GM23338 (cell line): Measurements from ENCODE around the gene TYSND1. TPM values are rescaled to one million over a fixed set of nuclear protein-coding genes. Genes with fewer than 3 reads are reported as not detected.

Source experiments
- ATAC-seq: fragments of 200-7000 bp; cut with Tn5 transposase; 3 replicates; pipeline ENCODE4 v1.9.1; 2020
- DNase-seq: peaks from one replicate; pipeline ENCODE4 v3.0.0-alpha.2; 2015; ENCODE audit warnings: low spot score
- H2AFZ ChIP-seq: fragments of 200-600 bp; sonication (generic); 2 replicates; pipeline ENCODE4 v1.8.0; 2016; ENCODE audit warnings: antibody characterized with exemption, mild to moderate bottlenecking, moderate library complexity
- H3F3A ChIP-seq: fragments of 200-600 bp; sonication (generic); replicated peaks from 2 replicates; pipeline ENCODE4 v1.8.0; 2017; ENCODE audit warnings: antibody characterized with exemption, mixed run types, low read depth
- H3K27ac ChIP-seq: fragments of 200-600 bp; sonication (generic); 2 replicates; pipeline ENCODE4 v1.6.1; 2016; ENCODE audit warnings: low read depth
- H3K27me3 ChIP-seq: fragments of 200-600 bp; sonication (generic); 2 replicates; pipeline ENCODE4 v1.8.0; 2016; ENCODE audit warnings: mild to moderate bottlenecking, mixed run types, moderate library complexity; ENCODE audit not compliant: insufficient read depth
- H3K36me3 ChIP-seq: fragments of 200-600 bp; sonication (generic); 2 replicates; pipeline ENCODE4 v1.8.0; 2016; ENCODE audit warnings: mild to moderate bottlenecking; ENCODE audit not compliant: insufficient read depth
- H3K4me1 ChIP-seq: fragments of 200-600 bp; sonication (generic); 2 replicates; pipeline ENCODE4 v1.8.0; 2016; ENCODE audit warnings: mild to moderate bottlenecking, moderate library complexity; ENCODE audit not compliant: insufficient read depth
- H3K4me2 ChIP-seq: fragments of 200-600 bp; sonication (generic); 2 replicates; pipeline ENCODE4 v1.7.1; 2017; ENCODE audit warnings: mixed run types
- H3K4me3 ChIP-seq: fragments of 200-600 bp; sonication (generic); 2 replicates; pipeline ENCODE4 v1.6.1; 2016; ENCODE audit warnings: mixed run types
- H3K79me2 ChIP-seq: fragments of 200-600 bp; sonication (generic); replicated peaks from 2 replicates; pipeline ENCODE4 v1.8.0; 2017; ENCODE audit warnings: mild to moderate bottlenecking; ENCODE audit not compliant: insufficient read depth
- H3K9me2 ChIP-seq: fragments of 200-600 bp; sonication (generic); 2 replicates; pipeline ENCODE4 v1.8.0; 2017; ENCODE audit not compliant: insufficient read depth
- H4K20me1 ChIP-seq: fragments of 200-600 bp; sonication (generic); replicated peaks from 2 replicates; pipeline ENCODE4 v1.8.0; 2017; ENCODE audit warnings: mild to moderate bottlenecking; ENCODE audit not compliant: insufficient read depth
- H3K27ac Mint-ChIP-seq: 2 replicates; pipeline ENCODE4 v1.8.0; 2020; ENCODE audit warnings: inconsistent platforms, mild to moderate bottlenecking, moderate library complexity, mixed read lengths
- H3K27me3 Mint-ChIP-seq: 3 replicates; pipeline ENCODE4 v1.8.0; 2022; ENCODE audit warnings: low read depth, mild to moderate bottlenecking, moderate library complexity, mixed read lengths, inconsistent platforms; ENCODE audit not compliant: insufficient read depth, poor library complexity
- H3K36me3 Mint-ChIP-seq: 3 replicates; pipeline ENCODE4 v1.8.0; 2021; ENCODE audit warnings: low read depth, mild to moderate bottlenecking, inconsistent platforms, moderate library complexity, mixed read lengths
- H3K4me1 Mint-ChIP-seq: 3 replicates; pipeline ENCODE4 v1.8.0; 2020; ENCODE audit warnings: mild to moderate bottlenecking, inconsistent platforms, mixed read lengths
- H3K4me3 Mint-ChIP-seq: 3 replicates; pipeline ENCODE4 v1.8.0; 2021; ENCODE audit warnings: moderate library complexity, mild to moderate bottlenecking, inconsistent platforms, mixed read lengths
- H3K9me3 Mint-ChIP-seq: 3 replicates; pipeline ENCODE4 v1.8.0; 2020; ENCODE audit warnings: moderate library complexity, mild to moderate bottlenecking, inconsistent platforms, mixed read lengths
- CREB1 ChIP-seq: fragments of 250-450 bp; sonication (Bioruptor Pico); IDR thresholded peaks from 2 replicates; pipeline ENCODE4 v1.5.0; 2020; ENCODE audit warnings: low read depth, mild to moderate bottlenecking, moderate library complexity
- EZH2 ChIP-seq: fragments of 200-600 bp; sonication (generic); IDR thresholded peaks from one replicate; pipeline ENCODE4 v1.8.0; 2017; ENCODE audit warnings: antibody characterized with exemption, mild to moderate bottlenecking, low read depth; ENCODE audit not compliant: unreplicated experiment
- JUNB ChIP-seq: IDR thresholded peaks from one replicate; pipeline ENCODE4 v1.6.1; 2016; ENCODE audit warnings: antibody characterized with exemption; ENCODE audit not compliant: unreplicated experiment
- NANOG ChIP-seq: IDR thresholded peaks from 2 replicates; pipeline ENCODE4 v1.6.1; 2016; ENCODE audit warnings: antibody characterized with exemption, borderline replicate concordance
- POLR2AphosphoS5 ChIP-seq: IDR thresholded peaks from 2 replicates; pipeline ENCODE4 v1.6.1; 2016; ENCODE audit warnings: antibody characterized with exemption, low read depth
- STAT1 ChIP-seq: IDR thresholded peaks from one replicate; pipeline ENCODE4 v1.6.1; 2016; ENCODE audit warnings: antibody characterized with exemption; ENCODE audit not compliant: unreplicated experiment
- ZNF331 ChIP-seq: fragments of 250-450 bp; sonication (Bioruptor Pico); IDR thresholded peaks from 2 replicates; pipeline ENCODE4 v1.5.0; 2020; ENCODE audit warnings: low read depth, mild to moderate bottlenecking, moderate library complexity
- polyA plus RNA-seq: library from polyadenylated mRNA; unstranded; fragments of >200 nt; fragmentation: Nextera tagmentation; extraction: Ambion mirVana; gene quantifications from 2 replicates; pipeline ENCODE4 v1.2.1, GENCODE V29; 2016
- total RNA-seq: library from RNA; depleted of rRNA; stranded (reverse); fragments of >200 nt; shearing (Covaris generic); gene quantifications from 2 replicates; pipeline ENCODE4 v1.2.3, GENCODE V29; 2014
- TF ChIP-seq, protein P1 (sequence below): fragments of 250-450 bp; sonication (Bioruptor Pico); IDR thresholded peaks from 2 replicates; pipeline ENCODE4 v1.5.0; 2020; ENCODE audit warnings: mild to moderate bottlenecking, moderate library complexity
- TF ChIP-seq, protein P2 (sequence below), 2 experiments: fragments of 200-600 bp in 1 of 2; sonication (generic) in 1 of 2; conservative IDR thresholded peaks; 2 replicates each; pipeline versions ENCODE4 v1.5.1 to v1.6.1; 2016 to 2017; ENCODE audit warnings: antibody characterized with exemption in 2 of 2, low read depth in 2 of 2, mild to moderate bottlenecking in 2 of 2, moderate library complexity in 1 of 2
- TF ChIP-seq, protein P3 (sequence below): IDR thresholded peaks from one replicate; pipeline ENCODE4 v1.6.1; 2018; ENCODE audit warnings: antibody characterized with exemption; ENCODE audit not compliant: unreplicated experiment

The TYSND1 gene
- total and polyA plus RNA-seq, 2 experiments from 2014 or later = 5.2 to 19.5 TPM

DNA sequence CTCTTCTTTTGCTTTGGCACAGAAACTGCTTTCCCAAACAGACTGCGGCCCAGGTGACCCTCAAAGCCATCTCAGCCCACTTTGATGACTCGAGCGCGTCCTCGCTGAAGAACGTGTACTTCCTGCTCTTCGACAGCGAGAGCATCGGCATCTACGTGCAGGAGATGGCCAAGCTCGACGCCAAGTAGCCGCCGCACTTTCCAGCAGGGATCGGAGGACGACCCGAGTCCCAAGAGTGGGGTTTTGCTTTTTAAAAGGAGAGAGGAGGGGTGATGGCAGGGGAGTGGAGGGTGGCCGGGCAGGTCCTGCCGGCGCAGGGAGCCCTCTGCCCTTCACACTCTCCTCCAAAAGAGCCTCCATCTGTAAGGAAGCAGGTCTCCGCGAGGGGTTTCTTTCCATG lies 35.0 kb downstream of the TYSND1 start (continued):
- TF ChIP-seq, protein P1, sequence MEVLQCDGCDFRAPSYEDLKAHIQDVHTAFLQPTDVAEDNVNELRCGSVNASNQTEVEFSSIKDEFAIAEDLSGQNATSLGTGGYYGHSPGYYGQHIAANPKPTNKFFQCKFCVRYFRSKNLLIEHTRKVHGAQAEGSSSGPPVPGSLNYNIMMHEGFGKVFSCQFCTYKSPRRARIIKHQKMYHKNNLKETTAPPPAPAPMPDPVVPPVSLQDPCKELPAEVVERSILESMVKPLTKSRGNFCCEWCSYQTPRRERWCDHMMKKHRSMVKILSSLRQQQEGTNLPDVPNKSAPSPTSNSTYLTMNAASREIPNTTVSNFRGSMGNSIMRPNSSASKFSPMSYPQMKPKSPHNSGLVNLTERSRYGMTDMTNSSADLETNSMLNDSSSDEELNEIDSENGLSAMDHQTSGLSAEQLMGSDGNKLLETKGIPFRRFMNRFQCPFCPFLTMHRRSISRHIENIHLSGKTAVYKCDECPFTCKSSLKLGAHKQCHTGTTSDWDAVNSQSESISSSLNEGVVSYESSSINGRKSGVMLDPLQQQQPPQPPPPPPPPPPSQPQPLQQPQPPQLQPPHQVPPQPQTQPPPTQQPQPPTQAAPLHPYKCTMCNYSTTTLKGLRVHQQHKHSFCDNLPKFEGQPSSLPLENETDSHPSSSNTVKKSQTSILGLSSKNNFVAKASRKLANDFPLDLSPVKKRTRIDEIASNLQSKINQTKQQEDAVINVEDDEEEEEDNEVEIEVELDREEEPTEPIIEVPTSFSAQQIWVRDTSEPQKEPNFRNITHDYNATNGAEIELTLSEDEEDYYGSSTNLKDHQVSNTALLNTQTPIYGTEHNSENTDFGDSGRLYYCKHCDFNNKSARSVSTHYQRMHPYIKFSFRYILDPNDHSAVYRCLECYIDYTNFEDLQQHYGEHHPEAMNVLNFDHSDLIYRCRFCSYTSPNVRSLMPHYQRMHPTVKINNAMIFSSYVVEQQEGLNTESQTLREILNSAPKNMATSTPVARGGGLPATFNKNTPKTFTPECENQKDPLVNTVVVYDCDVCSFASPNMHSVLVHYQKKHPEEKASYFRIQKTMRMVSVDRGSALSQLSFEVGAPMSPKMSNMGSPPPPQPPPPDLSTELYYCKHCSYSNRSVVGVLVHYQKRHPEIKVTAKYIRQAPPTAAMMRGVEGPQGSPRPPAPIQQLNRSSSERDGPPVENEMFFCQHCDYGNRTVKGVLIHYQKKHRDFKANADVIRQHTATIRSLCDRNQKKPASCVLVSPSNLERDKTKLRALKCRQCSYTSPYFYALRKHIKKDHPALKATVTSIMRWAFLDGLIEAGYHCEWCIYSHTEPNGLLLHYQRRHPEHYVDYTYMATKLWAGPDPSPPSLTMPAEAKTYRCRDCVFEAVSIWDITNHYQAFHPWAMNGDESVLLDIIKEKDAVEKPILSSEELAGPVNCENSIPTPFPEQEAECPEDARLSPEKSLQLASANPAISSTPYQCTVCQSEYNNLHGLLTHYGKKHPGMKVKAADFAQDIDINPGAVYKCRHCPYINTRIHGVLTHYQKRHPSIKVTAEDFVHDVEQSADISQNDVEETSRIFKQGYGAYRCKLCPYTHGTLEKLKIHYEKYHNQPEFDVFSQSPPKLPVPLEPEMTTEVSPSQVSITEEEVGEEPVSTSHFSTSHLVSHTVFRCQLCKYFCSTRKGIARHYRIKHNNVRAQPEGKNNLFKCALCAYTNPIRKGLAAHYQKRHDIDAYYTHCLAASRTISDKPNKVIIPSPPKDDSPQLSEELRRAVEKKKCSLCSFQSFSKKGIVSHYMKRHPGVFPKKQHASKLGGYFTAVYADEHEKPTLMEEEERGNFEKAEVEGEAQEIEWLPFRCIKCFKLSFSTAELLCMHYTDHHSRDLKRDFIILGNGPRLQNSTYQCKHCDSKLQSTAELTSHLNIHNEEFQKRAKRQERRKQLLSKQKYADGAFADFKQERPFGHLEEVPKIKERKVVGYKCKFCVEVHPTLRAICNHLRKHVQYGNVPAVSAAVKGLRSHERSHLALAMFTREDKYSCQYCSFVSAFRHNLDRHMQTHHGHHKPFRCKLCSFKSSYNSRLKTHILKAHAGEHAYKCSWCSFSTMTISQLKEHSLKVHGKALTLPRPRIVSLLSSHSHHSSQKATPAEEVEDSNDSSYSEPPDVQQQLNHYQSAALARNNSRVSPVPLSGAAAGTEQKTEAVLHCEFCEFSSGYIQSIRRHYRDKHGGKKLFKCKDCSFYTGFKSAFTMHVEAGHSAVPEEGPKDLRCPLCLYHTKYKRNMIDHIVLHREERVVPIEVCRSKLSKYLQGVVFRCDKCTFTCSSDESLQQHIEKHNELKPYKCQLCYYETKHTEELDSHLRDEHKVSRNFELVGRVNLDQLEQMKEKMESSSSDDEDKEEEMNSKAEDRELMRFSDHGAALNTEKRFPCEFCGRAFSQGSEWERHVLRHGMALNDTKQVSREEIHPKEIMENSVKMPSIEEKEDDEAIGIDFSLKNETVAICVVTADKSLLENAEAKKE (CRISPR knock-in tag) = no peak
- TF ChIP-seq, protein P2, sequence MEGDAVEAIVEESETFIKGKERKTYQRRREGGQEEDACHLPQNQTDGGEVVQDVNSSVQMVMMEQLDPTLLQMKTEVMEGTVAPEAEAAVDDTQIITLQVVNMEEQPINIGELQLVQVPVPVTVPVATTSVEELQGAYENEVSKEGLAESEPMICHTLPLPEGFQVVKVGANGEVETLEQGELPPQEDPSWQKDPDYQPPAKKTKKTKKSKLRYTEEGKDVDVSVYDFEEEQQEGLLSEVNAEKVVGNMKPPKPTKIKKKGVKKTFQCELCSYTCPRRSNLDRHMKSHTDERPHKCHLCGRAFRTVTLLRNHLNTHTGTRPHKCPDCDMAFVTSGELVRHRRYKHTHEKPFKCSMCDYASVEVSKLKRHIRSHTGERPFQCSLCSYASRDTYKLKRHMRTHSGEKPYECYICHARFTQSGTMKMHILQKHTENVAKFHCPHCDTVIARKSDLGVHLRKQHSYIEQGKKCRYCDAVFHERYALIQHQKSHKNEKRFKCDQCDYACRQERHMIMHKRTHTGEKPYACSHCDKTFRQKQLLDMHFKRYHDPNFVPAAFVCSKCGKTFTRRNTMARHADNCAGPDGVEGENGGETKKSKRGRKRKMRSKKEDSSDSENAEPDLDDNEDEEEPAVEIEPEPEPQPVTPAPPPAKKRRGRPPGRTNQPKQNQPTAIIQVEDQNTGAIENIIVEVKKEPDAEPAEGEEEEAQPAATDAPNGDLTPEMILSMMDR (conservative IDR thresholded peaks at IDR 0.05; ENCODE audit: low read depth in 2 of 2) = no peak
- TF ChIP-seq JUNB = no peak
- TF ChIP-seq POLR2AphosphoS5 = no peak
- no peak for TF ChIP-seq NANOG
- TF ChIP-seq STAT1 = no peak
- no peak for TF ChIP-seq ZNF331 (CRISPR knock-in tag)

DNA sequence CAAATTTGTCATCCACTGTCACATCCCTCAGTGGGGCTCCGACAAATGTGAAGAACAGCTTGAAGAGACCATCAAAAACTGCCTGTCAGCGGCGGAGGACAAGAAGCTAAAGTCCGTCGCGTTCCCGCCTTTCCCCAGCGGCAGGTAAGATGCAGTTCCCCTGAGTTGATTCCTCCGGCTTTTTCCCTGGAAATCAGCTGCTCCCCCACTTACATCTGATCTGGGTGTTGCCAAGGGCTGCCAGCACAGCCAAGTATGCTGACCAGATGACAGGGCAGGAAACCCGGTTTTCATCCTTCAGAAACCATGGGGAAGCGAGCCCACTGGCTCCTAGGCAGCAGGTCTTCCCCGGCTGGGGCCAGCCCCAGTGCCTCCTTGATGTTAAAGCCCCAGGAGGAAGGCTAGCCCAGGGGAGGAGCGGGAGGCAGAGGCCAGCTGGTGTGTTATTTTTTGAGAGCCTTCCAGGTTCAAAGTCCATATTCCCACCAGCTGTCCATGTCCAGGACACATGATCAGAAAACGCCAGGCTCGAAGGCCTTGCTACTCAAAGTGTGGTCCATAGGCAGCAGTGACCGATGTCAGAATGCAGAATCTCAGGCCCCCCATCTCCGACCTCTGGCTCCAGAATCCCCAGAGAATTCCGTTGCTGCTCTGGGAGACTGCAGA lies 37.3 kb downstream of the TYSND1 start:
- Histone ChIP-seq H4K20me1 (no peaks in the 10 kb centered on the region), H3K36me3 (no peaks in the 10 kb centered on the region), H3K4me2 (no peak overlapping the region), H3K79me2 (no peaks in the 10 kb centered on the region), H2AFZ (no peak overlapping the region), H3F3A (no peaks in the 10 kb centered on the region), H3K27ac (no peak overlapping the region), H3K4me3 (no peak overlapping the region), H3K27me3 (no peaks in the 10 kb centered on the region), H3K9me2 (no peaks in the 10 kb centered on the region), H3K4me1 (peaks cover 3% of the 10 kb centered on the region; the same call in 1 of the 2 replicates)
- ATAC-seq (no peak), DNase-seq (no peak)
- Mint-ChIP-seq H3K27me3 (peaks cover 20% of the 10 kb centered on the region), H3K27ac (no peak overlapping the region), H3K4me3 (no peak overlapping the region), H3K4me1 (peaks cover 10% of the 10 kb centered on the region; the same call in 2 of the 3 replicates), H3K36me3 (peaks cover 18% of the 10 kb centered on the region), H3K9me3 (no peaks in the 10 kb centered on the region)
- TF ChIP-seq, protein P2 (conservative IDR thresholded peaks at IDR 0.05; ENCODE audit: low read depth in 2 of 2) = no peak
- TF ChIP-seq JUNB (no peak), ZNF331 (CRISPR knock-in tag) (no peak), EZH2 (no peak), CREB1 (CRISPR knock-in tag) (no peak)
- TF ChIP-seq, protein P3, sequence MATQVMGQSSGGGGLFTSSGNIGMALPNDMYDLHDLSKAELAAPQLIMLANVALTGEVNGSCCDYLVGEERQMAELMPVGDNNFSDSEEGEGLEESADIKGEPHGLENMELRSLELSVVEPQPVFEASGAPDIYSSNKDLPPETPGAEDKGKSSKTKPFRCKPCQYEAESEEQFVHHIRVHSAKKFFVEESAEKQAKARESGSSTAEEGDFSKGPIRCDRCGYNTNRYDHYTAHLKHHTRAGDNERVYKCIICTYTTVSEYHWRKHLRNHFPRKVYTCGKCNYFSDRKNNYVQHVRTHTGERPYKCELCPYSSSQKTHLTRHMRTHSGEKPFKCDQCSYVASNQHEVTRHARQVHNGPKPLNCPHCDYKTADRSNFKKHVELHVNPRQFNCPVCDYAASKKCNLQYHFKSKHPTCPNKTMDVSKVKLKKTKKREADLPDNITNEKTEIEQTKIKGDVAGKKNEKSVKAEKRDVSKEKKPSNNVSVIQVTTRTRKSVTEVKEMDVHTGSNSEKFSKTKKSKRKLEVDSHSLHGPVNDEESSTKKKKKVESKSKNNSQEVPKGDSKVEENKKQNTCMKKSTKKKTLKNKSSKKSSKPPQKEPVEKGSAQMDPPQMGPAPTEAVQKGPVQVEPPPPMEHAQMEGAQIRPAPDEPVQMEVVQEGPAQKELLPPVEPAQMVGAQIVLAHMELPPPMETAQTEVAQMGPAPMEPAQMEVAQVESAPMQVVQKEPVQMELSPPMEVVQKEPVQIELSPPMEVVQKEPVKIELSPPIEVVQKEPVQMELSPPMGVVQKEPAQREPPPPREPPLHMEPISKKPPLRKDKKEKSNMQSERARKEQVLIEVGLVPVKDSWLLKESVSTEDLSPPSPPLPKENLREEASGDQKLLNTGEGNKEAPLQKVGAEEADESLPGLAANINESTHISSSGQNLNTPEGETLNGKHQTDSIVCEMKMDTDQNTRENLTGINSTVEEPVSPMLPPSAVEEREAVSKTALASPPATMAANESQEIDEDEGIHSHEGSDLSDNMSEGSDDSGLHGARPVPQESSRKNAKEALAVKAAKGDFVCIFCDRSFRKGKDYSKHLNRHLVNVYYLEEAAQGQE = no peak
